Coronary artery (tissue), 2 donors: ENCODE measurements around the gene AAMDC.
"Not testable (repeated sequence)": the region's sequence is repeated elsewhere in the genome, so short reads cannot be mapped to it uniquely, and the experiment has no call there.

ENCODE experiments used
- DNase-seq: peaks from one replicate; pipeline ENCODE4 v3.0.0-alpha.2; 2017; ENCODE audit warnings: low spot score
- H3K27ac ChIP-seq, 2 donors: fragments of 200-600 bp; sonication (generic); one replicate each; pipeline ENCODE4 v1.5.1; 2016 to 2019
- H3K4me3 ChIP-seq: fragments of 200-600 bp; sonication (generic); 2 replicates; pipeline ENCODE4 v1.5.1; 2016; ENCODE audit warnings: mild to moderate bottlenecking, moderate library complexity
- TF ChIP-seq, protein P1 (sequence below): fragments of 200-600 bp; sonication (generic); IDR thresholded peaks from one replicate; pipeline ENCODE4 v1.5.1; 2019; ENCODE audit warnings: antibody characterized with exemption

Gene AAMDC

DNA sequence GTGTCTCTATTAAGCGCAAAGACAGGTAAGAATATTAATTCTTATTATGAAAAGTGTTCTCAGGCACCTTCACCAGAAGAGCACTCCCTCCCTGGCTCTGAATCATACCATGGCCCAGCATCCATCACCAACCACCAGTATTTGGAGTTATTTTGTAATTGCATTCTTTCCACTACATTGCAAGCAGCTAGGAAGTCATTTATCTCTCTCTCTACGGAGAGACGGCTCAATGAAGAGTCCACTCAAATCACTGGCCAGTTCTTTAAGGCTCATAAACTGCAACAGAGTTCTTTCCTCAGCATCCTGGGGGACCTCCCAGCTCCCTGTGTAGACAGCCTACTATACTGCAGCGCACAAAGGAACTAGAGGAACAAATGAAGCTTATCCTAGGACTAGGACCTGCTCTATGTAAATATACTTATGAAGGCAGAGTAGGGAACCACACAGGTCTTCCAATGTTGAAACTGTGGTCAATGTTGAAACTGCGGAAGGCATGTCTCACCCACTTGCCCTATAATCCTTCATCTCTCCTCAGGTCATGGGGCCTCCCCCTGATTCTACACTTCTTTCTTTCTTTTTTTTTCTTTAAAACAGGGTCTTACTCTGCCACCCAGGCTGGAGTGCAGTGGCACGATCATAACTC is 63.4 kb downstream of the AAMDC start:
- TF ChIP-seq, protein P1, sequence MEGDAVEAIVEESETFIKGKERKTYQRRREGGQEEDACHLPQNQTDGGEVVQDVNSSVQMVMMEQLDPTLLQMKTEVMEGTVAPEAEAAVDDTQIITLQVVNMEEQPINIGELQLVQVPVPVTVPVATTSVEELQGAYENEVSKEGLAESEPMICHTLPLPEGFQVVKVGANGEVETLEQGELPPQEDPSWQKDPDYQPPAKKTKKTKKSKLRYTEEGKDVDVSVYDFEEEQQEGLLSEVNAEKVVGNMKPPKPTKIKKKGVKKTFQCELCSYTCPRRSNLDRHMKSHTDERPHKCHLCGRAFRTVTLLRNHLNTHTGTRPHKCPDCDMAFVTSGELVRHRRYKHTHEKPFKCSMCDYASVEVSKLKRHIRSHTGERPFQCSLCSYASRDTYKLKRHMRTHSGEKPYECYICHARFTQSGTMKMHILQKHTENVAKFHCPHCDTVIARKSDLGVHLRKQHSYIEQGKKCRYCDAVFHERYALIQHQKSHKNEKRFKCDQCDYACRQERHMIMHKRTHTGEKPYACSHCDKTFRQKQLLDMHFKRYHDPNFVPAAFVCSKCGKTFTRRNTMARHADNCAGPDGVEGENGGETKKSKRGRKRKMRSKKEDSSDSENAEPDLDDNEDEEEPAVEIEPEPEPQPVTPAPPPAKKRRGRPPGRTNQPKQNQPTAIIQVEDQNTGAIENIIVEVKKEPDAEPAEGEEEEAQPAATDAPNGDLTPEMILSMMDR: no peak
- no peak overlapping the region for H3K27ac ChIP-seq
- H3K4me3 ChIP-seq: no peak overlapping the region
- no peak for DNase-seq

DNA sequence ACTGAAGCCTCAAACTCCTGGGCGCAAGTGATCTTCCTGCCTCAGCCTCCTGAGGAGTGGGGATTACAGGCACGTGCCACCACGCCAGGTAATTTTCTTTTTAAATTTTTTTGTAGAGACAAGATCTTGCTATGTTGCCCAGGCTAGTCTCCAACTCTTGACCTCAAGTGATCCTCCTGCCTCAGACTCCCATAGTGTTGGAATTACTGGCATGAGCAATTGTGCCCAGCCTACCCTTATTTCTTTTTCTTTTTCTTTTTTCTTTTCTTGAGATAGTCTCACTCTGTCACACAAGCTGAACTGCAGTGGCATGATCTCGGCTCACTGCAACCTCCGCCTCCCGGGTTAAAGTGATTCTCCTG is 63.9 kb downstream of the AAMDC start:
- TF ChIP-seq, protein P1: no peak
- no peak for DNase-seq
- Histone ChIP-seq H3K27ac (no peak overlapping the region), H3K4me3 (no peak overlapping the region)

GRCh38 chr11:77886401-77886800 is 65.5 kb downstream of the AAMDC start:
- no peak overlapping the region for H3K4me3 ChIP-seq
- no peak for DNase-seq
- H3K27ac ChIP-seq: no peak overlapping the region
- TF ChIP-seq, protein P1: no peak

DNA sequence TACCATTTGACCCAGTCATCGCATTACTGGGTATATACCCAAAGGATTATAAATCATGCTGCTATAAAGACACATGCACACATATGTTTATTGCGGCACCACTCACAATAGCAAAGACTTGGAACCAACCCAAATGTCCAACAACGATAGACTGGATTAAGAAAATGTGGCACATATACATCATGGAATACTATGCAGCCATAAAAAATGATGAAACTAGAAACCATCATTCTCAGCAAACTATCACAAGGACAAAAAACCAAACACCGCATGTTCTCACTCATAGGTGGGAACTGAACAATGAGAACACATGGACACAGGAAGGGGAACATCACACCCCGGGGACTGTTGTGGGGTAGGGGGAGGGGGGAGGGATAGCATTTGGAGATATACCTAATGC is 68.1 kb downstream of the AAMDC start:
- not testable (repeated sequence) for H3K4me3 ChIP-seq, H3K27ac ChIP-seq, DNase-seq

- not testable (repeated sequence) for H3K27ac ChIP-seq, H3K4me3 ChIP-seq, DNase-seq
These were observed 69.2 kb downstream of the AAMDC start for GRCh38 chr11:77890100-77890614.

- not testable (repeated sequence) for H3K4me3 ChIP-seq, DNase-seq, H3K27ac ChIP-seq
These were observed 69.7 kb downstream of the AAMDC start for GRCh38 chr11:77890619-77891056.

- not testable (repeated sequence) for H3K4me3 ChIP-seq, DNase-seq
- peak overlapping the region in 1 of 2 donors; percentile 10 for H3K27ac ChIP-seq
These were observed 70.3 kb downstream of the AAMDC start for GRCh38 chr11:77891256-77891655.

- DNase-seq, H3K4me3 ChIP-seq, H3K27ac ChIP-seq: not testable (repeated sequence)
These were observed 70.8 kb downstream of the AAMDC start for GRCh38 chr11:77891703-77892102.

DNA sequence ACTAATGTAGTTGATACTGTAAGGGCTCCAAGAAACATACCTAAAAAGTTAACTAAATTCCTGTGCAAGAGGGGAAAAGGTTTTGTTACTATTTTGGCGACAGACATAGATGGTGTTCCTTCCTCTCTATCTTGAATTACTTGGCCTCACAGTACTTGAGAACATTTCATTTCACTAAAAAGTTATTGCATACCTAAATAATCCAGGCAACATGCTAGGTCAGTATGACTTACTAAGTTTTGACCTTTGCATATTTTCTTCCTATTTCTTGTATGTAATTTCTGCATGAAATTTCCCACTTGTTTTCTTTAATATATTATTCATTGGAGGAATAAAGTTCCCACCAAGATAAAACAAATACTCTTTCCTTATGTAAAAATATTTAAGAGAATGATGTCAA is 74.0 kb downstream of the AAMDC start:
- not testable (repeated sequence) for H3K4me3 ChIP-seq, DNase-seq, H3K27ac ChIP-seq

- no peak overlapping the region for H3K4me3 ChIP-seq
- TF ChIP-seq, protein P1: no peak
- DNase-seq: no peak
These were observed 87.9 kb downstream of the AAMDC start for GRCh38 chr11:77908835-77909234.

More at GRCh38 chr11:77908835-77909234, 87.9 kb downstream of the AAMDC start:
- H3K27ac ChIP-seq: no peak overlapping the region
